ENCODE results near the gene DIPK1A.
"Not testable (repeated sequence)": the region's sequence is repeated elsewhere in the genome, so short reads cannot be mapped to it uniquely, and the experiment has no call there.

Gene DIPK1A

GRCh38 chr1:92913093-92913819, 48.0 kb downstream of the DIPK1A start:
- DNase-seq, result no peak

DNA sequence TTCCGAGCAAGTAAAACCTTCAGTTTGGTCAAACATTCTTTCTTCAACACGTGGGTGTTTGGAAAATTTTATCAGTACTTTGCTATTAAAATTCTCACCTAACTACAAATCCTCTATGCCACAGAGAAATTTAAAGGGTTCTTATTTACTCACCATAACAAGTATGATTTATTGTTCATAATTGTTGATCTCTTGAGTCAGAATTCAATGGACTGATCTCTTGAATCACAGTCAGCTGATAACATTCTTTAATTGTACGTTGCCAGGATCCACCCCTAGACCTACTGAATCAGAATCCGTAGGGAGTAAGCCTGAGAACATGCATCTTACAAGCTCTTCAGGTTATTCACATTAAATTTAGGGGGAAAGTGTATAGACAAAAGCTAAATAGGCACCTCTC, 51.2 kb downstream of the DIPK1A start:
- DNase-seq, result no peak

GRCh38 chr1:92909321-92909720, 51.9 kb downstream of the DIPK1A start:
- DNase-seq, result no peak

- DNase-seq, result no peak
These were observed 53.1 kb downstream of the DIPK1A start for GRCh38 chr1:92907949-92908684.

- DNase-seq, result no peak
These were observed 57.5 kb downstream of the DIPK1A start for GRCh38 chr1:92903765-92904164.

DNA sequence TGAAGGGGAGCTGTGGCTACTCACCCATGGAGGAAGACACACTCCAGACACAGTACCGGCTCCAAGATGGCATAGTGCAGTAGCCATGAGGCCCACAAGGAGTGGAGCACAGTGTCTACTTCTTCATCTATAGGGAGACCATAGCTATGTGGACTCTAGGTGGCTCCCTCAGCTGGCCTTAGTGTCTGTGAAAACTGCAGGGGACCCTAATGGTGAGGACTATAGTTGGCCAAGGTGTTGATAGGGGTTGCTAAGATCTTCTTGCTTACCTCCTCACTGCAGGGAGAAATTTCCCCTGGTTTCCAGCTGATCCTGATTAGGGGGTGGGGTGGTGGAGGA, 58.9 kb downstream of the DIPK1A start:
- DNase-seq, result no peak

DNA sequence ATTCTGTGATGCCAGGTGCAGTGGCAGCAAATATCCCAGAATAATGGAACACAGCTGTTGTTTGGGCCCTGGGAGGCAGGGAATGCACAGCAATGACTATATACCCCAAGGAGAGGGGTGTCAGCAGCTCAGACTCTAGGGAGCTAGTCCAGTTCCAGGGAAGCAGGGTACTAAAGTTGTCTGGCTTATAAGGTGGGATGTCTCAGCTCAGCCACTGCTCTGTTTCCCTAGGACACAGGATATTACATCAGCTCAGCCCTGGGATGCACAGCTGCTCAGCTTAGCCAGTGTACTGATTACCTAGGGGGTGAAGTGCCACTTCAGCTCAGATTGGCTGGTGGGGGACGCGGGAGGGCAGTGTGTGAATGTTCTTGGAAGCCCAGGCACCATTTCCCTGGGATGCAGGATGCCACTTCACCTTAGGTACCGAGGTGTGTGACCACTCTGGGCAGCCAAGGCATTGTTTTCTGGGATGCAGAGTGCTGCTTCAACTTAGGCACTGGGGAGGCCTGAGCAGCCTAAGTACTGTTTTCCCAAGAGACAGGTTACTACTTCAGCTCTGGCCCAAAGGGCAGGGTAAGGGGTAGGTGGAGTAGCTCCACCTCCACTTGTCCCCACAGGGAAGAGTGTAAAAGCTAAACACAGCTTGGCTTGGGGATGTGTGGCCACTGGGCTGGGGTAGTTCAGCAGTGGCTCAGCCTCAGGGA, 59.4 kb downstream of the DIPK1A start:
- DNase-seq, result no peak

GRCh38 chr1:92901126-92901525, 60.1 kb downstream of the DIPK1A start:
- DNase-seq, result no peak

- no peak for DNase-seq
These were observed 60.7 kb downstream of the DIPK1A start for GRCh38 chr1:92900539-92900938.

- no peak for DNase-seq
These were observed 61.5 kb downstream of the DIPK1A start for GRCh38 chr1:92899780-92900179.

DNA sequence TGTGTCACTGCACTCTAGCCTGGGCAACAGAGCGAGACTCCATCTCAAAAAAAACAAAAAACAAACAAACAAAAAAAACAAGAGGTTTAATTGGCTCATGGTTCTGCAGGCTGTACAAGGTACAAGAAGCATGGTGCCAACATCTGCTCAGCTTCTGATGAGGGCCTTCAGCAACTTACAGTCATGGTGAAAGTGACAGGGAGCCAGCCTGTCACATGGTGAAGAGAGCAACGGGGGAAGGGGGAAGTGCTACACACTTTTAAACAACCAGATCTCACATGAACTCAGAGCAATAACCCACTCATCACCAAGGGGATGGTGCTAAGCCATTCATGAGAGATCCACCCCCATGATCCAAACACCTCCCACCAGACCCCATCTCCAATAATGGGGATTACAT, 63.2 kb downstream of the DIPK1A start:
- DNase-seq, result not testable (repeated sequence)

DNA sequence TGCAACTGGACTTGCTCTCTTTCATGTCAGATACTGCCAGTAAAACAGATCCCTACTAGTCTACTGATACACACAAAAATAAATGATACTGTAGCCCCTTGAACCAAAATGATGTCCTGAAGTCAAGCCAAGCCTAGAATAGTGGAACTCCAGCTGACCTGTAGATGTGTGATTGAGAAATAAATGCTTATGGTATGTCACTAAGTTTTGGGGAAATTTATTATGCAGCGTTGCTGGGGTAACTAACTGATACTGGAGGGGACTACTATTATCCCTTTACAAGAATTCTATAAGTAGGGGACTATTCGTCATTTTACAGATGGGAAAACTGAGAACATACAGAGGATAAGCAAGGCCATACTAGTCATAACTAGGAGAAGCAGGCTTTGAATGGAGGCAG, 73.8 kb downstream of the DIPK1A start:
- DNase-seq, result no peak

GRCh38 chr1:92886886-92887419, 74.3 kb downstream of the DIPK1A start:
- DNase-seq, result no peak

DNA sequence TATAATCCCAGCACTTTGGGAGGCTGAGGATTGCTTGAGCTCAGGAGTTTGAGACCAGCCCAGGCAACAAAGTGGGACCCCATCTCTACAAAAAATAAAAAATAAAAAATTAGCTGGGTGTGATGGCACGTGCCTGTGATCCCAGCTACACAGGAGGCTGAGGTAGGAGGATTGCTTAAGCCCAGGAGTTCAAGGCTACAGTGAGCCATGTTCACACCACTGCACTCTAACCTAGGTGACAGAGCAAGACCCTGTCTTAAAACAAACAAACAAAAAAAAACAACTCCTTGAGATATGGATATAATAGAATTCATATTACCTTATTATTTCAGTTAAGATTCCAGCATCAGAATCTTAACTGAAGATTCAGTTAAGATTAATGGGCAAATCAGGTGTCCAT, 77.1 kb downstream of the DIPK1A start:
- DNase-seq, result no peak

DNA sequence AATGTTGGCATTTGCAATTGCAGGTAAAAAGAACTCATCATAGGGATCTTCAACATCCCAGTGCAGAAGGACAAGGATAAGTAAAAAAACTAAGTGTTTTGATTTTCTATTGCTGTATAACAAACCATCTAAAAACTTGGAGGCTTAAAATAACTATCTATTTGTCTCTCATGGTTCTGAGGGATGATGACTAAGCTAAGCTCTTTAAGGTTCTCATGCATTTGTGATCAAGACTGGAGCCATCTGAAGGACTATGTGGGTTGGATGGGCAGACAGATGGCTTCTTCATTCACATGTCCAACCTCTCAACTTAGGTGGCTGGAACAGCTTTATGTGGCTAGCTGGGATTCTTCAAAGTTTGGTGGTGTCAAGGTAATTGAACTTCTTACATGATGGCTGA, 78.0 kb downstream of the DIPK1A start:
- no peak for DNase-seq

- DNase-seq, result no peak
These were observed 78.4 kb downstream of the DIPK1A start for GRCh38 chr1:92882819-92883218.

- no peak for DNase-seq
These were observed 79.9 kb downstream of the DIPK1A start for GRCh38 chr1:92881391-92881790.

- DNase-seq, result no peak
These were observed 81.8 kb downstream of the DIPK1A start for GRCh38 chr1:92879316-92879968.

GRCh38 chr1:92877792-92878191, 83.5 kb downstream of the DIPK1A start:
- no peak for DNase-seq

DNA sequence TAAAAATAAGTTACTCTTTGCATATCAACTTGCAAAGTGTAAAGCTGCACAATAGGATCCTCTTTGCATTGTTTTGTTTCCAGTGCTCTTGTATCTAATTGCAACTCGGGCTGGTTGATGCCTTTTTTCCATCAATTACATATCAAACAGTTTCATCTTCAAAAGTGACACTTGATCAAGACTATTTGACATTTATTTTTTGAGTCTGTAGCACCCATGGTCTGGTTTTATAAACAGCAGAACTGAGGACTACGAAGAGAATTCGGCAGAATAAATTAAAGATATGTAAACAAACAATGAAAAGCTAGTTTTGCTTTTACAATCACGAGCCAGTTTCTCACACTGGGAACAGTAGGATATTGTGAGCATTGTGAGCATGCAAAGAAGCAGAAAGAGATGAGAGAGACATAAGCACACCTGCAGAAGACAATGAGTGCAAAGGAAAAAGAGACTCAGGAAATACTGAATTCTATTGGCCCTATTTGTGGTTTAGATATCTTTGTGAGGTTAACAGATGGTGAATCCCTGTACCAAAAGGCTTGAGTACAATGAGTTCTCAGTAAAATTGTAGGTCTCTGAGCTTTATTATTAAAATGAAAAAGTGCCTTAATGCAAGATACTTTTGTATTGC, 84.1 kb downstream of the DIPK1A start:
- DNase-seq, result no peak

DNA sequence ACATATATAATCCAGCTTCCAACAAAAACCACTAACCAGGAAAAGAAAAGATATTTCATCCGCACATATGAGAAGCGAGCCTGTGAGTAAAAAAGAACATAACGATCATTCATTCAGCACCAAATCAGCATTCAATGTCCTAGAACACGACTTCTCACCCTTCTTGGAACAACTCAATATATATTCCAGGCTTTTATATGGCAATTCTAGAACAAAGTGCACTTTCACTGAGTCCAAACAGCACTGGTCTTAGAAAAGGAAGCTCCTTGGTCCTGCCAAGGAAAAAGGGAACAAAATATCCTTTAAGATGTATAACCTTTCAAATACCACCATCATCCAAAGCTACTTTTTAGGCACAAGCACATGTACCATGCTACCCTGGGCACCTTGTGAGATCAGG, 84.9 kb downstream of the DIPK1A start:
- DNase-seq, result no peak

- no peak for DNase-seq
These were observed 86.3 kb downstream of the DIPK1A start for GRCh38 chr1:92874987-92875386.

DNA sequence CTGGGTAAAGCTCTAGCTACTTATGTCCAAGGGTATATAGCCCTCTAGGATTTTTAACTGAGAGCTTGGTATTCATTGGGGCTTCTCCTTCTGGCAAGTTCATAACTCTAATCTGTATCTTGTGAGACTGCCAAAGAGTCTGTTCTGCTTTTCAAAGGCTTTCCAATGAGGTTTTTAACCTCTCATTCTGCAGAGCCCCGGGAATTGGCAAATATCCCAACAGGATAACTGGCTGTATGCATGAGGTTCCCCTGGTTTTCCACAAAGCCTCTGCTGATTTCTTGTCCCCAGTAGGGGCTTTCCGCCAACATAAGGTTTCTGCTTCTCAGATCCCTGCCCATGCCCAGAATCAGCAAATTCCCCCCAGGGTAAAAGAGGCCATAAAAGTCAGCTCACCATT, 88.5 kb downstream of the DIPK1A start:
- DNase-seq, result no peak
